Measurements from ENCODE around the gene SLC22A12.

Gene SLC22A12

DNA sequence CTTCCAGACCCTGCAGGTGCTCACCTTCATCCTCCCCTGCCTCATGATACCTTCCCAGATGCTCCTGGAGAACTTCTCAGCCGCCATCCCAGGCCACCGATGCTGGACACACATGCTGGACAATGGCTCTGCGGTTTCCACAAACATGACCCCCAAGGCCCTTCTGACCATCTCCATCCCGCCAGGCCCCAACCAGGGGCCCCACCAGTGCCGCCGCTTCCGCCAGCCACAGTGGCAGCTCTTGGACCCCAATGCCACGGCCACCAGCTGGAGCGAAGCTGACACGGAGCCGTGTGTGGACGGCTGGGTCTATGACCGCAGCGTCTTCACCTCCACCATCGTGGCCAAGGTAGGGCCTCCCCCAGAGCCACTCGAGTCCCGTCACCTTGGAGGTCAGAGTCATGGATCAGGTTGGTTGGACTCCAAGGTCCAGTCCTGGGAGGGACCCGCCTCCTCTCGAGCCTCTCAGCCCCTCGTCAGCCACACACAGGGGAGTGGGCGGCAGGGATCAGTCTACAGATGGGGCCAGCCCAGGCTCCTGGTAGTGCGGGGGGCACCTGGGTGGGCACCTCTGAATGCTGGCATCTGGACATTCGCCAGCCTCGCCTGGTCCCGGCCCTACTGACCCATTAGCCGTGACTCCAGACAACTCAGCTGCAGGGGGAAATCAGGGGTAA is 34.8 kb upstream of the SLC22A12 start:
- TF ChIP-seq, protein P1, sequence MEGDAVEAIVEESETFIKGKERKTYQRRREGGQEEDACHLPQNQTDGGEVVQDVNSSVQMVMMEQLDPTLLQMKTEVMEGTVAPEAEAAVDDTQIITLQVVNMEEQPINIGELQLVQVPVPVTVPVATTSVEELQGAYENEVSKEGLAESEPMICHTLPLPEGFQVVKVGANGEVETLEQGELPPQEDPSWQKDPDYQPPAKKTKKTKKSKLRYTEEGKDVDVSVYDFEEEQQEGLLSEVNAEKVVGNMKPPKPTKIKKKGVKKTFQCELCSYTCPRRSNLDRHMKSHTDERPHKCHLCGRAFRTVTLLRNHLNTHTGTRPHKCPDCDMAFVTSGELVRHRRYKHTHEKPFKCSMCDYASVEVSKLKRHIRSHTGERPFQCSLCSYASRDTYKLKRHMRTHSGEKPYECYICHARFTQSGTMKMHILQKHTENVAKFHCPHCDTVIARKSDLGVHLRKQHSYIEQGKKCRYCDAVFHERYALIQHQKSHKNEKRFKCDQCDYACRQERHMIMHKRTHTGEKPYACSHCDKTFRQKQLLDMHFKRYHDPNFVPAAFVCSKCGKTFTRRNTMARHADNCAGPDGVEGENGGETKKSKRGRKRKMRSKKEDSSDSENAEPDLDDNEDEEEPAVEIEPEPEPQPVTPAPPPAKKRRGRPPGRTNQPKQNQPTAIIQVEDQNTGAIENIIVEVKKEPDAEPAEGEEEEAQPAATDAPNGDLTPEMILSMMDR (IDR thresholded peaks at IDR 0.05; ENCODE audit: poor library complexity, severe bottlenecking): no peak
- Histone ChIP-seq H3K27ac (ENCODE audit: poor library complexity, severe bottlenecking) (no peak overlapping the region), H3K27me3 (ENCODE audit: insufficient read depth, poor library complexity, severe bottlenecking) (no peaks in the 10 kb centered on the region), H3K4me3 (ENCODE audit: severe bottlenecking) (no peak overlapping the region), H3K36me3 (ENCODE audit: low read depth) (no peaks in the 10 kb centered on the region), H3K4me1 (ENCODE audit: insufficient read depth, poor library complexity, severe bottlenecking) (no peaks in the 10 kb centered on the region), H3K9me3 (ENCODE audit: severe bottlenecking) (no peaks in the 10 kb centered on the region)
- DNase-seq (ENCODE audit: low spot score) (peak; percentile 56), ATAC-seq (ENCODE audit: low read depth) (no peak)

DNA sequence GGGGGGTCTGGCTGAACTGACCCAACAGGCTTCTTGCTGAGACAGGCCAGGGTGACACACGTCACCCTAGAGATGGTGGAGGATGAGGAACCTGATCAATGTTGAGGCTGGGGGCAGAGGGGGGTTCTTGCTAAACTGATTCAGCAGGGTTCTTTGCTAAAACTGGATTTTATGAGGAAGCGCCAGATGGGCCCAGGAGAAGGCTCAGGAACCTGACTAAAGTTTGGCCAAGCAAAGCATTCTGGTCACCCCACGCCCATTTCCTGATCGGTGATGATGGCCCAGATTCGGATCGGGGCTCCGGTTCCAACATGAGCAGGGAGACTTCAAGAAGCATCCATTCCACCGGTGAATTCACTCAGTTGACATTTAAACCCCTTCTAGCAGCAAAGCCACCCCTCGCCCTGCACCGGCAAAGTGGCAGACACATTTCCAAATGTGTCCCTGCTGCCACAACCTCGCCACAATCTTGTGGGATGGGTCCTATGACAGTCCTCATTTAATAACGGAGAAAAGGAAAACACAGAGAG is 34.2 kb upstream of the SLC22A12 start:
- DNase-seq (ENCODE audit: low spot score) (peak; percentile 23), ATAC-seq (ENCODE audit: low read depth) (no peak)
- Histone ChIP-seq H3K9me3 (ENCODE audit: severe bottlenecking) (no peaks in the 10 kb centered on the region), H3K27ac (ENCODE audit: poor library complexity, severe bottlenecking) (no peak overlapping the region), H3K4me1 (ENCODE audit: insufficient read depth, poor library complexity, severe bottlenecking) (no peaks in the 10 kb centered on the region), H3K36me3 (ENCODE audit: low read depth) (no peaks in the 10 kb centered on the region), H3K4me3 (ENCODE audit: severe bottlenecking) (no peak overlapping the region), H3K27me3 (ENCODE audit: insufficient read depth, poor library complexity, severe bottlenecking) (no peaks in the 10 kb centered on the region)
- TF ChIP-seq, protein P1 (IDR thresholded peaks at IDR 0.05; ENCODE audit: poor library complexity, severe bottlenecking): no peak

DNA sequence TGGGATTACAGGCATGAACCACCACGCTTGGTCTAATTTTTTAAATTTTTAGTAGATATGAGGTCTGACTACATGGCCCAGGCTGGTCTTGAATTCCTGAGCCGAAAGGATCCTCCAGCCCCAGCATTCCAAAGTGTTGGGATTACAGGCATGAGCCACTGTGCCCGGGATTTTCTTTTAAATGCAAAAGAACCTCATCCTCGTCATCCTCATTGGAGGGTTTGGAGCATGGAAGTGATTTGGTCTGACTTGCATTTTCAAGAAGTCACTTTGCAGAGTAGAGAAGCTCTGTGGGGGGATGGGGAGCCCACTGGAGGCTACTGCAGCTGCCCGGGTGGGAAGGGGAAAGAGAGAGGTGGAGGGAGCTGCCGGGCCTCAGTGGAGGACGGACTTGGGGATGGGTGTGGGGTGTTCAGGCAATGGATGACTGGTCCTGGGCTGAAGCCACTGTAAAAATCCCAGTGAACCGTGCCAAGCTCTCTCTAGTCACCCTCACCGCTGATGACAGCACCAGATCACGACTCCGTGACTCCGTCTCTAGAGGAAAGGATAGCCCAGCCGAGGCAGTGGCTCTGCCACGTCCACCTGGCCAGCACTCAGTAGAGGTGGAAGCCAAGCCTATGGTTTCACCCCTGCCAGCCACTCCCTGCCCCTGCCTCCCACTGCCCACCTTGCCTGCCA is 32.8 kb upstream of the SLC22A12 start:
- Histone ChIP-seq H3K9me3 (ENCODE audit: severe bottlenecking) (no peaks in the 10 kb centered on the region), H3K27me3 (ENCODE audit: insufficient read depth, poor library complexity, severe bottlenecking) (no peaks in the 10 kb centered on the region), H3K4me3 (ENCODE audit: severe bottlenecking) (no peak overlapping the region), H3K36me3 (ENCODE audit: low read depth) (no peaks in the 10 kb centered on the region), H3K4me1 (ENCODE audit: insufficient read depth, poor library complexity, severe bottlenecking) (no peaks in the 10 kb centered on the region), H3K27ac (ENCODE audit: poor library complexity, severe bottlenecking) (no peak overlapping the region)
- ATAC-seq (ENCODE audit: low read depth) (no peak; the same call in 2 of the 3 replicates), DNase-seq (ENCODE audit: low spot score) (peak; percentile 31)
- TF ChIP-seq, protein P1 (IDR thresholded peaks at IDR 0.05; ENCODE audit: poor library complexity, severe bottlenecking): no peak

GRCh38 chr11:64558869-64559268 is 32.2 kb upstream of the SLC22A12 start:
- H3K27me3 ChIP-seq (ENCODE audit: insufficient read depth, poor library complexity, severe bottlenecking): no peaks in the 10 kb centered on the region
- no peak for ATAC-seq (ENCODE audit: low read depth)
- no peak overlapping the region for H3K4me3 ChIP-seq (ENCODE audit: severe bottlenecking)
- TF ChIP-seq, protein P1 (IDR thresholded peaks at IDR 0.05; ENCODE audit: poor library complexity, severe bottlenecking): no peak
- no peak overlapping the region for H3K27ac ChIP-seq (ENCODE audit: poor library complexity, severe bottlenecking)
- H3K4me1 ChIP-seq (ENCODE audit: insufficient read depth, poor library complexity, severe bottlenecking): no peaks in the 10 kb centered on the region
- H3K9me3 ChIP-seq (ENCODE audit: severe bottlenecking): no peaks in the 10 kb centered on the region
- no peaks in the 10 kb centered on the region for H3K36me3 ChIP-seq (ENCODE audit: low read depth)
- DNase-seq (ENCODE audit: low spot score): peak; percentile 35
